HL-60 (cell line): Measurements from ENCODE around the gene RNF180.

Experiments used
- DNase-seq, 2 experiments: peaks; one replicate each; pipeline ENCODE4 v3.0.0-alpha.2; 2010 to 2020; ENCODE audit warnings: low read depth in 1 of 2, low spot score in 1 of 2
- H3K27ac ChIP-seq: fragments of 250-450 bp; sonication (Bioruptor Pico); replicated peaks from 2 replicates; pipeline ENCODE4 v1.5.1; 2020; ENCODE audit warnings: mild to moderate bottlenecking, moderate library complexity
- H3K27me3 ChIP-seq: fragments of 250-450 bp; sonication (Bioruptor Pico); 2 replicates; pipeline ENCODE4 v1.5.1; 2021; ENCODE audit warnings: mild to moderate bottlenecking, moderate library complexity; ENCODE audit not compliant: insufficient read depth, poor library complexity, severe bottlenecking
- H3K4me3 ChIP-seq: replicated peaks from 2 replicates; pipeline ENCODE4 v1.5.1; 2011; ENCODE audit warnings: mild to moderate bottlenecking, control low read depth, low read length; ENCODE audit not compliant: insufficient read depth
- CTCF ChIP-seq: IDR thresholded peaks from one replicate; pipeline ENCODE4 v1.5.1; 2011; ENCODE audit warnings: low read length, control low read depth, inconsistent platforms; ENCODE audit not compliant: insufficient read depth
- GABPA ChIP-seq: IDR thresholded peaks from 2 replicates; pipeline ENCODE4 v1.6.1; 2012; ENCODE audit warnings: low read depth
- POLR2AphosphoS5 ChIP-seq: IDR thresholded peaks from 2 replicates; pipeline ENCODE4 v1.6.1; 2012; ENCODE audit warnings: low read depth
- REST ChIP-seq: IDR thresholded peaks from 2 replicates; pipeline ENCODE4 v1.6.1; 2012; ENCODE audit warnings: low read depth; ENCODE audit not compliant: insufficient replicate concordance
- SPI1 ChIP-seq: IDR thresholded peaks from 2 replicates; pipeline ENCODE4 v1.6.1; 2012; ENCODE audit warnings: low read depth, mild to moderate bottlenecking, borderline replicate concordance

The RNF180 gene

GRCh38 chr5:64210866-64211265 lies 45.2 kb downstream of the RNF180 start:
- Histone ChIP-seq H3K27me3 (no peaks in the 10 kb centered on the region), H3K27ac (no peak overlapping the region), H3K4me3 (no peak overlapping the region)
- TF ChIP-seq SPI1 (no peak), POLR2AphosphoS5 (no peak), REST (no peak), CTCF (no peak), GABPA (no peak)
- DNase-seq: no peak

- H3K4me3 ChIP-seq: no peak overlapping the region
- H3K27ac ChIP-seq: no peak overlapping the region
- no peak for TF ChIP-seq REST
- TF ChIP-seq POLR2AphosphoS5: no peak
- no peak for TF ChIP-seq CTCF
- TF ChIP-seq GABPA: no peak
- H3K27me3 ChIP-seq: no peaks in the 10 kb centered on the region
- no peak for DNase-seq
Observed at GRCh38 chr5:64213011-64213410, 47.4 kb downstream of the RNF180 start.

GRCh38 chr5:64213531-64213930 lies 47.9 kb downstream of the RNF180 start:
- H3K27me3 ChIP-seq: no peaks in the 10 kb centered on the region
- no peak for DNase-seq
- no peak overlapping the region for H3K4me3 ChIP-seq
- H3K27ac ChIP-seq: no peak overlapping the region
- no peak for TF ChIP-seq SPI1
- no peak for TF ChIP-seq REST
- TF ChIP-seq POLR2AphosphoS5: no peak
- no peak for TF ChIP-seq CTCF
- TF ChIP-seq GABPA: no peak
